PC-3 (cell line): ENCODE results near the gene SSTR5.

ENCODE experiments used
- EZH2 ChIP-seq: fragments of 300-600 bp; sonication (generic); IDR thresholded peaks from one replicate; pipeline ENCODE4 v1.6.1; 2017; ENCODE audit warnings: antibody characterized with exemption, mild to moderate bottlenecking, low read length; ENCODE audit not compliant: unreplicated experiment
- EZH2phosphoT487 ChIP-seq: fragments of 300-600 bp; sonication (generic); IDR thresholded peaks from 2 replicates; pipeline ENCODE4 v1.6.1; 2018; ENCODE audit warnings: mild to moderate bottlenecking, antibody characterized with exemption, low read length, borderline replicate concordance
- TF ChIP-seq, protein P1 (sequence below): fragments of 300-600 bp; sonication (generic); conservative IDR thresholded peaks from 2 replicates; pipeline ENCODE4 v1.5.1; 2017; ENCODE audit warnings: antibody characterized with exemption, low read depth, mild to moderate bottlenecking, low read length

DNA sequence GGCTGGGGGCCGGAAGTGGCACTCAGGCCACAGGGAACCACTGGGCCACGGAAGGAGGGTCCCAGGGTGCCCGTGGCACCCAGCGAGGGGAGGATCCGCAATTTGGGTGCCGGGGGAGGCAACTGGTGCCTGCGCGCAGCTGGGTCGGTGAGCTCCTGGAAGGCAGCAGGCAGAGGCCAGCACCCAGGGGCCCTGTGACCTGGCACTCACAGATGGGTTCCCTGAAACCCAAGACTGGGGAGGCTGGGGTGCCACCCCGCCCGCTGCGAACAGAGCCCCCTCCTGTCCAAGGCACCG lies 663 bp downstream of the SSTR5 start:
- TF ChIP-seq EZH2 (no peak), EZH2phosphoT487 (no peak)
- TF ChIP-seq, protein P1, sequence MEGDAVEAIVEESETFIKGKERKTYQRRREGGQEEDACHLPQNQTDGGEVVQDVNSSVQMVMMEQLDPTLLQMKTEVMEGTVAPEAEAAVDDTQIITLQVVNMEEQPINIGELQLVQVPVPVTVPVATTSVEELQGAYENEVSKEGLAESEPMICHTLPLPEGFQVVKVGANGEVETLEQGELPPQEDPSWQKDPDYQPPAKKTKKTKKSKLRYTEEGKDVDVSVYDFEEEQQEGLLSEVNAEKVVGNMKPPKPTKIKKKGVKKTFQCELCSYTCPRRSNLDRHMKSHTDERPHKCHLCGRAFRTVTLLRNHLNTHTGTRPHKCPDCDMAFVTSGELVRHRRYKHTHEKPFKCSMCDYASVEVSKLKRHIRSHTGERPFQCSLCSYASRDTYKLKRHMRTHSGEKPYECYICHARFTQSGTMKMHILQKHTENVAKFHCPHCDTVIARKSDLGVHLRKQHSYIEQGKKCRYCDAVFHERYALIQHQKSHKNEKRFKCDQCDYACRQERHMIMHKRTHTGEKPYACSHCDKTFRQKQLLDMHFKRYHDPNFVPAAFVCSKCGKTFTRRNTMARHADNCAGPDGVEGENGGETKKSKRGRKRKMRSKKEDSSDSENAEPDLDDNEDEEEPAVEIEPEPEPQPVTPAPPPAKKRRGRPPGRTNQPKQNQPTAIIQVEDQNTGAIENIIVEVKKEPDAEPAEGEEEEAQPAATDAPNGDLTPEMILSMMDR = no peak
